Kidney capillary endothelial cell (primary cell): Measurements from ENCODE around the gene GPR153.
"Not testable (repeated sequence)": the region's sequence is repeated elsewhere in the genome, so short reads cannot be mapped to it uniquely, and the experiment has no call there.

Experiments
- DNase-seq: peaks from one replicate; pipeline ENCODE4 v3.0.0-alpha.2; 2018; ENCODE audit warnings: low spot score

GPR153 gene

DNA sequence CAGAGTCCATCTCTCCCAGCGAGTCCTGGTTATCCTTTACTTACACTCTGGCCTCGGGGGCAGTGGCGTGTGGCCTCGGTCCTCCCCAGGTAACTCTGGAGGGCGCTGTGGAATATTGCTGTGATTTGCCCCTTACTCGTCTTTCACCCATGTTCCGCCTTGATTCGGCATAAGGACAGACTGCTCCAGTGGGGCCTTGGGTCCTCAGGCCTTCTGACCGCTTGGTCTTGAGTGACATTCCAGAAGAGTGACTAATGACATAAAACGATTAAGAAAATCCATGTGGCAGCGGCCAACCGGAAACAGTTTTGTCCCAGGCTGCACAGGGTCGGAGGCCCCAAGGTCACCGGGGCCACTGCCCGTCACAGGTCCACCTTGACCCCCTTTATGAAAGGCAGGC, 36.2 kb downstream of the GPR153 start:
- DNase-seq: no peak

DNA sequence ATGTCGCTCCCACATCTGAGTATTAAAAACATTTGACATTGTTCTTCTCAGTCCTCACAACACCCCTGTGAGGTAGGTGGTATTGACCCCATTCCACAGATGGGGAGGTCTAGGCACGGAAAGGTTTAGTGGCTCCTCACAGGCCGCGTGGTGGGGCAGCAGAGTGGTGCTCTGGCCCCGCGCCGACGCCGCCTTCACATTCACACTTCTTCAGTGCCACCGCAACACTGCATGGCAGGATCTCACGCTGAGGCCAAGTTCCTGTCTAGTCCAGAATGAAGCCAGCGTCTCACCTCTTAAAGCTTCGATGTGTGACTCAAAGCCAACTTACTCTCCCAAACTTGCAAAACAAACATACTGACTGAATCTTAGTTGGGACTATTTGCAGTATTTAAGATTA, 37.3 kb downstream of the GPR153 start:
- DNase-seq: no peak

DNA sequence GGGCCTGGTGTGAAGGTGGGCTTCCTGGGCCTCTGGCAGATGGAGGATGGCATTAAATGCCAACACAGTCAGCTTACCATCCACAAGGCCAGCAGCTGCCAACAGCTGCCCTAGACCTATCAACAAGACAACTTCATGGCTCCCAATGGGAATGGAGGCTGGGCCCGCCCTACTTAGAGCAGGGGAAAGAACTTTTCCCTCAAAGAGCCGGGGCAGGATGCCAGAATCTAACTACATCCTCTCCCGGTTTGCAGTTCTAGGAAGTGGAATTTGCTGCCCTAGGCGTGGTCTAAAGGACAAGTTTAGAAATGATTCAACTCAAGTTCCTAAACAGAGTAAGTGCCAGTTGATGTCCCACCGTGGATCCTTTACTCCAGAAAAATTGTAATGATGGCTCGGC, 38.3 kb downstream of the GPR153 start:
- DNase-seq: peak; percentile 44

DNA sequence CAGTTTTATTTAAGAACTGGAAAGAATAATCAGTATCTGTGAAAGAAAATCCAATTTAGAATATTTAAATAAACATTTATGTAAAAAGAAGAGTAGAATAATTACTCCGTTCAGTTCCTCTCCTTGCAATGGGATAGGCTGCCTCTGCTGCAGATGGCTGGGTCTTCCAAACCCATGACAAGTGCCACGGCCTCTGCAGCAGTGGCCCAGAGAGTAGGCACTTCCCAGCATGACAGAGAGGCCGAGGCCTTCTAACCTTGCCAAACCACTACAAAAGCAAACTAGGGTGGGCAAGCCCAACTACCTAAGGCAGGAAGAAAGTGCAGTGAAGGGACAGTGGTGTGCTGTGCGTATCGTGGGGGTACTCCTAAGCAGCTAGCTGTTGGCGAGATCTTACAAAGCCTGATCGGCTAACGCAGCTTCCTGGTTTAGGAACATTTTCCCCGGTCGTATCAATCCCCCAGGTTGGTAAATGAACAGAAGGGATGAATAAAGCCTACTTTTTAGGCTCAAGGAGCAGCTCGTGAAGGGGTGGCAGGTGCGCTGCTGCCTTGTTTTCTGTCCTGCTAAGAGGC, 39.6 kb downstream of the GPR153 start:
- no peak for DNase-seq

DNA sequence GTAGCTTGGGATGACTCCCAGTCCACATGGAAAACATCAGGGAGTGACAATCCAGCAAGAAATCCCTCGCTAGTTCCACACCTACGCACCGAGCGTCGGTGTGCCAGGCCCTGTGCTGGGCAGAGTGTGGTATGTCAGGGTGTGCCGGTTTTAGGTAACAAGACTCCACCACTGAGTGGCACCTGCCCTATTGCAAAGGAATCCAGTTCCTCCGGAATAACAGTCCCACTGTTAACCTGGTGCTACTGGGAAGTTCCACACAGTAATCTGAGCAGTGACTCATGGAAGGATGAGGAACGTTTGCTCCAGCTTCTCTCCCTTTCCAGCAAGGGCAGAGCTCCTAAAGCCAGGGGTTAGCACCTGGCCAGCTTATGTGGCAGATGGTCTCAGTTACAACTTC, 40.7 kb downstream of the GPR153 start:
- DNase-seq: no peak

DNA sequence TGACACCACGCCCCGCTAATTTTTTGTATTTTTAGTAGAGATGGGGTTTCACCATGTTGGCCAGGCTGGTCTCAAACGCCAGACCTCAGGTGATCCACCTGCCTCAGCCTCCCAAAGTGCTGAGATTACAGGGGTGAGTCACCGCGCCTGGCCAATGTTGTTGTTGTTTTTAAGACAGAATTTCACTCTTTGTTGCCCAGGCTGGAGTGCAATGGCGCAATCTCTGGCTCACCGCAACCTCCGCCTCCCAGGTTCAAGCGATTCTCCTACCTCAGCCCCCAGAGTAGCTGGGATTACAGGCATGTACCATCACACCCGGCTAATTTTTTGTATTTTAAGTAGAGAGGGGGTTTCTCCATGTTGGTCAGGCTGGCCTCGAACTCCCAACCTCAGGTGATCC, 41.3 kb downstream of the GPR153 start:
- not testable (repeated sequence) for DNase-seq

DNA sequence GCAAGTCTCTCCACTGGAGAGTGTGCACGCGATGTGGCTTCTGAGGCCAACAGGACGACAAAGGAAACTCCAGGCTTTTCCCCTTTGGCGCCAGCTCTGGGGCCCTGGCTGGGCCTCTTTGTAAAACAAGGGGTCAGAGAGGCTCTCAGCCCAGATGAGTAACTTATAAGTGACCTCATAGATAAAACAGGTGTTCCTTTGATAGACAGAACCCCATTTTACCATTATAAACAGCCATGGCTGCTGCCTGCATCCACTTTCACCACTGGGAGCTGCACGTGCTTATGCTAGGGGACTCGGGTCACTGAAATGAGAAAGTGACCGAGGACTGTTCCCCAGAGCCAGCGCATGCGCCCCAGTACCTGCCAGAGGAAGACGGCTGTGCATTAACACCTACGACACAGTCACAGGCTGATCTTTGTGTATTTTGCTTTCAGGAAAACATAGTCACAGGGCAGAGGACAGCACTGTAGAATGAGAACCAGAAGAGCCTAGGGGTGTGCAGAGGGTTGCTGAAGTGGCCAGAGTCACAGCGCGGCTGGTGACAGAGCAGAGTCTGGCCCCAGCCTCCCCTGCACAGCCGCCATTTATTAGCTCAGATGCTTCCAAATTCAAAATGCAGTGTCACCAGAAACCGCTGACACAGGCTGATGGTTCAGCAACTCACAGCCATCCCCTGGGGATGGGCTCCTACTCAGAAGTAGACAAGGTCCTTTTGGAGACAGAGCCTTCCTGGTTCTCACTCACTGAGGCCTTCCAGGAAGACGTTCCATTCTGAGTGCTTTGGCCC, 42.3 kb downstream of the GPR153 start:
- no peak for DNase-seq

DNA sequence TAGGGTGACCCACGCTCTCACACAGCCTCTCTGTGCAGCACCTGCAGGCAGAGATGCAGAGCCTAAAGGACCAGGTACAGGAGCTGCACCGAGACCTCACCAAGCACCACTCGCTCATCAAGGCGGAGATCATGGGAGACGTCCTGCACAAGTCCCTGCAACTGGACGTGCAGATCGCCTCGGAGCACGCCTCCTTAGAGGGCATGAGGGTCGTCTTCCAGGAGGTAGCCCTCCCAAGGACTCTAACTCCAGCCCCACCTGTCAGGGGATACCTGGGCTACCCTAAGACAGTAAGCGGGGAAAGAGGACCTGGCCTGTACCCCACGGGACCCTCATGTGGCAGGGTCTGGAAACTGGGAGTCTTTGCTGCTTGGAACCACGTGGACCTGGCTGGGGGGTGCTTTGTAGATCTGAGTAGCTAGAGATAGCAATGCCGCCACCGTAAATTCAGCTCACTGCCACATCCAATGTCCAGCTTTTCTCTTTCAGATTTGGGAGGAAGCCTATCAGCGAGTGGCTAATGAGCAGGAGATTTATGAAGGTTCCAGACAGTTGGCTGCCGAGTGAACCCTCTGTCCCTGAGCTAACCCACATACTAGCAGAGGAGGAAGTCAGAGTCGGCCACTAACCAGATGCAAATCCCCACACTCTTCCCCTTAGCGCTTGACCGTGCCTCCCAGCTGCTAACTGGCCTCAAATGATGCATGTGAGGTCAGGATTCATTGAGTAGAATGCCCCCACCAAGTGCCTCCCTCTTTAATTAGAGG, 48.5 kb downstream of the GPR153 start:
- DNase-seq: no peak

DNA sequence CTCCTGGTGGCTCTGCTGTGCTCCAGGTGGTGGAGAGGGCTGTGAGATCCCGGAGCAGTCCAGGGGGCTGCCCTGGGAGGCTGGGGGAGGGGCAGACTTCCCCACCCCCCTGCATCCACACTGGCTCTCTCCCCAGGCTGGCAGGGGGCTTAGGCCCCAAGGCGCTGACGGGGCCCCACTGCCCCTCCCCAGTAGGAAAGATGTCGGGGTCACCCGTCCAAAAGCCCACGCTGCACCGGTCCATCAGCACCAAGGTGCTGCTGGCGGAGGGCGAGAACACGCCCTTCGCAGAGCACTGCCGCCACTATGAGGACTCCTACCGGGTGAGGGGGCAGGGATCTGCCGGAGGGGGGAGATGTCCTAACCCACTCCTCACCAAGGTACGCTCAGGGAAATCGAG, 49.2 kb downstream of the GPR153 start:
- DNase-seq: no peak

DNA sequence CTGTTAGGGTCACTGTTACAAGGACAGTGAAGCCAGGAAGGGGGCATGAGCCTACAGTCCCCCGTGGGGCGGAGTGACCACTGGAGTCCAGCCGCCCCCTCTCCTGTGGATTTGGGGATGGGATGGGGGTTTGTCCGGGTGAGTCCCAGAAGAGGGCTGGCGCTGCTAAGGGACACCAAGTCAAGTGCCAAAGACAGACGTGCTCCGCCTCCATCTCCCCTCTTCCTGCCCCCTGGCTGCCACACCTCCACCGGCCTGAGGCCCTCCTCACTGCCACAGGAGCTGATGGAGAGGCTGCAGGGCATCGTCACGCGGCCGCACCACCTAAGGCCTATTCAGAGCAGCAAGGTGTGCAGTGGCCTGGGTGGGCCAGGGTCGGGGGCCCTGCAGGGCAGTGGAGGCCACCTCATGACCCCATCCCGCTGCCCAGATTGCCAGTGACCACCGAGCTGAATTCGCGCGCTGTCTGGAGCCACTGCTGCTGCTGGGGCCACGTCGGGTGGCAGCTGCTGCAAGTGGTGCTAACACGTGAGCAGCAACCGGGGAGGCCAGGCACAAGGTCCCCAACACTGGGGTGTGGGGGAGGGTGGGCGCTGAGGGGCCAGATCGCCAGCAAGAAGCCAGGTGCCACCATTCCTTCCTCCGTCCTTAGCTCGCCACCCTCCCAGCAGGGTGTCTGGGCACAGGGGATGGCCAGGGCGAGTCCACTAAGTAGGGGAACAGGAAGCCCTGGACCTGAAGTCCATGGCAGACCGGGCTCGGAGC, 50.1 kb downstream of the GPR153 start:
- DNase-seq: no peak

DNA sequence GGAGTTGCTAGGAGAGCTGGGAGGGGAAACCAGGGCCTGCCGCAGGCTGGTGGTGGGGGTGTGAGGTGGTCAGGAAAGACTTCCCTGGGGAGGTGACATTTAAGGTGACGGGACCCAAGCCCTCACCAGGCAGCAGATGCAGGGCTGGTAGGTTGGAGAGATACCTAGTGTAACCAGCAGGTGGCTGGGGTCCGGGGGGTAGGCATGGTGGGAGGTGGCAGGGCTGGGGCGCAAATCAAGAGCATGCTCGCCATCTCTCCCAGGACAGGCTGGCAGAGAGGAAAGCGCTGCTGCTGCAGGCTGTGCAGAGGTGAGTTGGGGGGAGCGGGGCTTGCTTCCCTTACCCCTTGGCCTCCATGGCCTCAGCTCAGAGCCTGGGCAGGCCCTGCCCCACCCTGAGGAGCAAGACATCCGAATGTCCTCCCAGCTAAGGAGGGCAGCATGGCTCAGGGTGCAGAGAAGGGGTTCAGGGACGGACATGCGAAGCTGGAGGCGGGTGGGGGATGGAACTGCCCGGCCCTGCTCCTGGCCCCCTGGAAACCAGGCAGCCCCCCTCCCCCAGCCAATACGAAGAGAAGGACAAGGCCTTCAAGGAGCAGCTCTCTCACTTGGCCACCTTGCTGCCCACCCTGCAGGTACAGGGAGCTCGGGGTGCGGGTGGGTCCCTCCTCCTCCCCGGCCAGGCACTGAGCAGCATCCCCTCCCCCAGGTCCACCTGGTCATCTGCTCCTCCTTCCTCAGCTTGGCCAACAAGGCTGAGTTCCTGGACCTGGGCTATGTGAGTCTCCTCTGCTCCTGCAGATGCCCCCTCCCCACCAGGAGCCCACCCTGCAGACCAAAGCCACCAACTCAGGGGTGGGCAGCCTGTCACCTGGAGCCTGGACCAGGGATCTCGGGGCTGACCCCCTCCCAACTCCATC, 51.0 kb downstream of the GPR153 start:
- no peak for DNase-seq

DNA sequence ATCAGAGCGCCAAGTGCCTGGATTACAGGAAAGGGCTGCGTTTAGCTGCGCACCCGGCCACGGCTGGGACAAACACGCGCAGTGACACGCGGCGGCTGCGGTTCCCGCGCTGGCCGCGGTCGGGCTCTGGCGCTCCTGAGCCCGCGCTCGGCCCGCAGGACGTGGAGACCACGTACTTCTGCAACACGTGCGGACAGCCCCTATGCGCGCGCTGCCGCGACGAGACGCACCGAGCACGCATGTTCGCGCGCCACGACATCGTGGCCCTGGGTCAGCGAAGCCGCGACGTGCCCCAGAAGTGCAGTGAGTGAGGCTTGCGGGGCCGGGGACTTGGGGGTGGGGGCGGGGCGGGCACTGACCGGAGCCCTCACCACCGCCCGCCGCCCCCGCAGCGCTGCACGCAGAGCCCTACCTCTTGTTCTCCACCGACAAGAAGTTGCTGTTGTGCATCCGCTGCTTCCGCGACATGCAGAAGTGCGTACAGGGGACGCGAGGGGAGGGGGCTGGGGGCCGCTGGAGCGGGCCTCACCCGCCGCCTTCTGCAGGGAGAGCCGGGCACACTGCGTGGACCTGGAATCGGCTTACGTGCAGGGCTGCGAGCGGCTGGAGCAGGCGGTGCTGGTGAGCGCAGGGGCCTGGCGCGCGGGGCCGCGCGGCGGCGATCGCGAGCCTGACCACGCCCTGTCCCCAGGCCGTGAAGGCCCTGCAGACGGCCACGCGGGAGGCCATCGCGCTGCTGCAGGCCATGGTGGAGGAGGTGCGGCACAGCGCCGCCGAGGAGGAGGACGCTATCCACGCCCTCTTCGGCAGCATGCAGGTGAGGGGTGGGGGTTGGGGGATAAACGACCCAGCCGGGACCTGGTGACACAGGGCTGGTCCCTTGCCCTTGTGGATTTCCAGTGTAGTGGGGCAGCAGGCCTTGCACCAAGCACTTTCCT, 51.9 kb downstream of the GPR153 start:
- DNase-seq: peak; percentile 50

DNA sequence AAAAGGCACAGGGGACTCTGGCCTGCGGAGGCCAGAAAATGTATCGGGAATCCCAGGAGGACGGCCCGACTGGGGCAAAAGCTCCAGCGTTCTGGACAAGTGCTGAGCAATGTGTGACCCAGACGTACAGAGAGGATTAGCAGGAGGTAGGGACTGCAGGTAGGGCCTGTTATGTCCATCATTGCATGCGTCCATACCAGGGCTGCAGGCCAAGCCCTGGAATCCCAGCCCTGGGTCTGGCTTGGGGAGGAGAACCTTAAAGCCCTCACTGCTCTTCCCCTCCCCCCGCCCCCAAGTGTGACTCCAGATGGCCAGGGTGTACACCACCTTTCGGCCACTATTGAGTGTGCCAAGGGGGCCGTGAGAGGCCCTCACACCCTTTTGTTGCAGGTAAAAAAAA, 53.0 kb downstream of the GPR153 start:
- DNase-seq: no peak

DNA sequence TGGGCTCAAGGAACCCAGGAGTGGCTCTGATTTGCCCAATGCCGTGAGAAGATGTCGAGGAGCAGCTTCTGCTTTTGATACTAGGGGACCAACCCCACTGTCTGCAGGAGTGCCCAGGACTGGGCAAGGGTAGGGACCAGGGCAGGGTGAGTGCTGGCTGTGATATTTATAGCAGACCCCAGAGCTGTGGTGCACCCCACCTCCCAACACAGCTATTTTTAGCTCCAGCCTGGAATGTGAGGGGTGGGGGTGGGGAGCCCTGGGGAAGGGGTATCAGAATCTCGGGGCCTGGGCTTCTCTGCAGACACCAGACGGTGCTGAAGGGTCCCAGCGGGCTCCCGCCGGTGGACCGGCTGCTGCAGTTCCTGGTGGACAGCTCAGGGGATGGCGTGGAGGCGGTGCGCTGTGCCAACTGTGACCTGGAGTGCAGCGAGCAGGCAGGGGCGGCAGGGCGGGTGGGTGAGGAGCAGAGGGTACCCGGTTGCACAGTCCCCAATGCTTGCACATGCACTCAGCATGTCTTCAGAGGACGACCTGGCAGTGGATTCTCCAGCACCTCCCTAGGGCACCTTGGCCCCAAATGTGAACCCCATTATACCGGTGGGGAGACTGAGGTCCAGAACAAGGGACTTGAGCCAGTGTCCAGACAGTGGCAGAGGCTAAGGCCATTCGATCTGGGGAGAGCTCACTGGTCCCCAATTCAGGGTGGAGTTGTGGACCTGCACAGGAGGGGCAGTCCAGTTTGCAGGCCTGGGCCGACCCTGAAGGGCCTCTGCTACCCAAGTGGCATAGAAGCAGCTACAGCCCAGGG, 53.6 kb downstream of the GPR153 start:
- no peak for DNase-seq

DNA sequence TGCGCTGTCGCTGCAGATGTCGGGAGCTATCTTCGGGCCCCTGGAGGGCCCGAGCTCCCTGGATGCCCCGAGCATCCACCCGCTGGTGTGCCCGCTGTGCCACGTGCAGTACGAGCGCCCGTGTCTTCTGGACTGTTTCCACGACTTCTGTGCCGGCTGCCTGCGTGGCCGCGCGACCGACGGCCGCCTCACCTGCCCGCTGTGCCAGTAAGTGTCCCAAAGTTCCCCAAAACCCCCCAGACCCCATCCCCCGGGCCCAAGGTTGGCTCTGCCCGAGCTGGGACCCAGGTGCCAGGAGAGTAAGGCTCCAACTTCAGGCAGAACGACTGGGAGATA, 54.4 kb downstream of the GPR153 start:
- no peak for DNase-seq

DNA sequence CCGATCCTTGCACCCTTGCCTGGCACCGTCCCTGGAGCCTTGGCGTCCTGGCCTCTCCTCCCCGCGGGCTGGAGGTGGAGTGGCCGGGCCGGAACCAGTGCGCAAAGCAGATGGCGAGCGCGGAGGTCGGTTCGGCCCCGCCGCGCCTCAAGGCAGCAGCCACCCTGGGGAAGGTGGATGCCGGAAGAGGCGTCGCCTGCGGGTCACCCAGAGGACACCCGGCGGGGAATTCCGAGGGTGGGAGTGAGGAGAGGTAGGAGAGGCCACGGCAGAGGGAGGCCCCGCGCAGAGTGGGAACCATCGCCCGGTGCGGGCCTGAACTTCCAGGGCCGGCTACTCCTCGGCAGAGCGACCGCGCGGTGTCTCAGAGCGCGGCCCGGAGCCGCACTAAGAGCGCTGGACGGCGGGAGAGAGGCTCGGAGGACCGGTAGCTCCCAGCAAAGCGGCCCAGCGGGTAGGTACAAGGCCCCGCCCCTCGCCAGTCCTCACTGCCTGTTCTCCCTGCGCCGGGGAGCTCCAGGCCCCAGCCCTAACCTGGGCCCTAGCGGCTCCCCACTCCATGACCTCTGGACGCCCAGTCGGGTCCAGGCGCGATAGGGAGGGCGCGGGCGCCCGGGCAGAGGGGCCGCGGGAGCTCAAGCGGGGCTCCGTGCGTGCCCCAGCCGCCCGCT, 54.9 kb downstream of the GPR153 start, which contains the start of gene RNF207:
Gene RNF207, plus strand, starts transcription at position 271 of the 671 bp plus-strand sequence. CDS start 417 bp downstream, outside the sequence.
- DNase-seq: no peak

DNA sequence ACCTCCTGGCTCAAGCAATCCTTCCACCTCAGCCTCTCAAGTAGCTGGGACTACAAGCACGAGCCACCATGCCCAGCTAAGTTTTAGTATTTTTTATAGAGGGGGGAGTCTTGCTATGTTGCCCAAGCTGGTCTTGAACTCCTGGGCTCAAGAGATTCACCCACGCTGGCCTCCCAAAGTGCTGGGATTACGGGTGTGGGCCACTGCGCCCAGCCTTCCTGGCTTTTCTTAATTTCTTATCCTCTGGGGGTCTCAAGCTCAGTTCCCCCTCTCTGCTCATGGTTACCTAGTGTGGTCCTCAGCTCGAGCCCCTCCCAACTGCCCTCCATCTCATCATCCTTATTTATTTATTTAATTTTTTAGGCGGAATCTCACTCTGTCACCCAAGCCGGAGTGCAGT, 58.6 kb downstream of the GPR153 start:
- DNase-seq: no peak

DNA sequence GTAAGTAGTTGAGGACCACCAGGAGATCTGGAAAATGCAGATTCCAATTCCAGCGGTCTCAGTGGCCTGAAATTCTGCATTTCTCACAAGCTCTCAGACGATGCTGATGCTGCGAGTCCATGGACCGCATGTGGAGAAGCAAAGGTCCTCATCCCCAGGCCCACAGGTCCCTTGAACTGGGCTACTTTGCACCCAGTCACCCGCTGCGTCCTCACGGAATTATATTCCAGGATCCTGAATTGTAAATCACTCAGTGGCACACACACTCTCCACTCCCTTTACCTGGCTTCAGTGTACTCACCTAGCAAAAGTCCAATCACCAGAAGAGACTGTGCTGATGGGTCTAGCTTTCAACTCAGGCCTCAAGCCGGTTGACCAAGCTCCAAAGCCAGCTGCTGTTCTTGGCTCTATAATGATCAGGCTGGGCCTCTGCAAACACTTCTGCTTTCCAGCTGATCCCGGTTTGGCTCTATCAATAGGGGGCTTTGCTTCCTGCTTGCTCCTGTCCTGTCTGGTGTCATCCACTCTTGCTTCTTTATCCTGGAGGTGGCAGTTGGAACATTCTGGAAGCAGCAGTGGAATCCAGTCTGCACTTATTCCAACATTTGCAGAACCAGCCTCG, 60.6 kb downstream of the GPR153 start:
- no peak for DNase-seq
